HG03439 (cell line): Measurements from ENCODE around the gene SKAP2.

Source experiments
- ATAC-seq: cut with Tn5 transposase; IDR thresholded peaks from one replicate; pipeline ENCODE4 v1.9.1; 2021; ENCODE audit warnings: mild to moderate bottlenecking, moderate library complexity; ENCODE audit not compliant: unreplicated experiment

Gene SKAP2

GRCh38 chr7:26779978-26780595, 84.3 kb downstream of the SKAP2 start:
- no peak for ATAC-seq

- ATAC-seq: no peak
Observed at GRCh38 chr7:26777385-26777784, 87.0 kb downstream of the SKAP2 start.

GRCh38 chr7:26760501-26760900, 103.9 kb downstream of the SKAP2 start:
- ATAC-seq: no peak

- ATAC-seq: no peak
Observed at GRCh38 chr7:26759108-26759507, 105.3 kb downstream of the SKAP2 start.

GRCh38 chr7:26743205-26743604, 121.2 kb downstream of the SKAP2 start:
- no peak for ATAC-seq

- ATAC-seq: no peak
Observed at GRCh38 chr7:26735976-26736600, 128.3 kb downstream of the SKAP2 start.

GRCh38 chr7:26729150-26729775, 135.1 kb downstream of the SKAP2 start:
- ATAC-seq: no peak

GRCh38 chr7:26726051-26726450, 138.3 kb downstream of the SKAP2 start:
- ATAC-seq: no peak

- ATAC-seq: no peak
Observed at GRCh38 chr7:26724795-26725194, 139.6 kb downstream of the SKAP2 start.

- no peak for ATAC-seq
Observed at GRCh38 chr7:26723129-26723528, 141.3 kb downstream of the SKAP2 start.

GRCh38 chr7:26721450-26721849, 142.9 kb downstream of the SKAP2 start:
- ATAC-seq: no peak

GRCh38 chr7:26718063-26718462, 146.3 kb downstream of the SKAP2 start:
- ATAC-seq: no peak

GRCh38 chr7:26714438-26714837, 150.0 kb downstream of the SKAP2 start:
- no peak for ATAC-seq

GRCh38 chr7:26714006-26714405, 150.4 kb downstream of the SKAP2 start:
- no peak for ATAC-seq

- ATAC-seq: no peak
Observed at GRCh38 chr7:26709210-26709990, 155.0 kb downstream of the SKAP2 start.

GRCh38 chr7:26705567-26705966, 158.8 kb downstream of the SKAP2 start:
- no peak for ATAC-seq

- ATAC-seq: no peak
Observed at GRCh38 chr7:26704786-26705185, 159.6 kb downstream of the SKAP2 start.

GRCh38 chr7:26704036-26704435, 160.4 kb downstream of the SKAP2 start:
- no peak for ATAC-seq

GRCh38 chr7:26700893-26701292, 163.5 kb downstream of the SKAP2 start:
- no peak for ATAC-seq

GRCh38 chr7:26700386-26700785, 164.0 kb downstream of the SKAP2 start:
- ATAC-seq: no peak

- no peak for ATAC-seq
Observed at GRCh38 chr7:26699766-26700165, 164.6 kb downstream of the SKAP2 start.

- ATAC-seq: no peak
Observed at GRCh38 chr7:26698806-26699205, 165.6 kb downstream of the SKAP2 start.
